IPS-11a (cell line): ENCODE measurements around the gene MERTK.

ENCODE experiments used
- H3K4me3 ChIP-seq: one replicate; pipeline ENCODE4 v1.5.1; 2013; ENCODE audit warnings: low read depth, low read length, control low read depth

MERTK gene

GRCh38 chr2:112073875-112074274, 175.5 kb downstream of the MERTK start:
- H3K4me3 ChIP-seq = no peak overlapping the region

- H3K4me3 ChIP-seq = no peak overlapping the region
Measured at GRCh38 chr2:112074506-112074905, 176.1 kb downstream of the MERTK start.

GRCh38 chr2:112075490-112076260, 177.3 kb downstream of the MERTK start:
- no peak overlapping the region for H3K4me3 ChIP-seq

GRCh38 chr2:112077814-112078213, 179.4 kb downstream of the MERTK start:
- H3K4me3 ChIP-seq = no peak overlapping the region
